T-cell (primary cell): ENCODE data around the gene ACCS. TPM values are rescaled to one million over a fixed set of nuclear protein-coding genes. Genes with fewer than 3 reads are reported as not detected.

ENCODE experiments used
- ATAC-seq, 4 experiments: fragments of 200-7000 bp in 3 of 4; fragments of 150-1000 bp in 1 of 4; cut with Tn5 transposase; replicated peaks in 1 of 4; 1 replicate in 3 of 4; 2 replicates in 1 of 4; pipeline ENCODE4 v1.10.0; 2021; ENCODE audit warnings: moderate library complexity in 3 of 4, mild to moderate bottlenecking in 2 of 4, moderate number of reproducible peaks in 1 of 4
- CTCF ChIA-PET, 2 donors: fragments of 300-600 bp; sonication (Branson Sonifier 250); formaldehyde crosslinking; loops; one replicate each; lab custom pipeline; 2022; ENCODE audit warnings: antibody characterized with exemption in 2 of 2; lab: Charles Lee
- POLR2A ChIA-PET, 2 donors: fragments of 300-600 bp; sonication (Branson Sonifier 250); formaldehyde crosslinking; loops; one replicate each; lab custom pipeline; 2022; ENCODE audit warnings: antibody characterized with exemption in 2 of 2; lab: Charles Lee
- DNase-seq, 35 experiments: peaks; one replicate each; pipeline versions ENCODE4 v3.0.0 to v3.0.0-alpha.2; 2013 to 2023
- H3K27ac ChIP-seq: one replicate; pipeline ENCODE4 v1.5.1; 2013; ENCODE audit warnings: low read length
- H3K27me3 ChIP-seq, 2 experiments: replicated peaks in 1 of 2; 1 replicate in 1 of 2; 2 replicates in 1 of 2; pipeline versions ENCODE4 v1.6.1 to v1.7.0; 2013; ENCODE audit warnings: low read length in 1 of 2, mixed read lengths in 1 of 2; ENCODE audit not compliant: control insufficient read depth in 2 of 2, insufficient read depth in 2 of 2; ENCODE audit errors: extremely low read depth in 1 of 2
- H3K36me3 ChIP-seq, 2 donors: 1 replicate in 1 of 2; 2 replicates in 1 of 2; pipeline versions ENCODE4 v1.6.1 to v1.7.0; 2013; ENCODE audit warnings: low read length in 1 of 2; ENCODE audit not compliant: control insufficient read depth in 2 of 2, insufficient read depth in 1 of 2; ENCODE audit errors: extremely low read depth in 1 of 2
- H3K4me1 ChIP-seq, 2 experiments: 1 replicate in 1 of 2; 2 replicates in 1 of 2; pipeline versions ENCODE4 v1.6.1 to v1.7.0; 2013; ENCODE audit warnings: low read length in 2 of 2, mixed read lengths in 1 of 2; ENCODE audit not compliant: insufficient read depth in 2 of 2, control insufficient read depth in 1 of 2; ENCODE audit errors: extremely low read depth in 1 of 2
- H3K4me3 ChIP-seq, 2 donors: 1 replicate in 1 of 2; 2 replicates in 1 of 2; pipeline versions ENCODE4 v1.5.1 to v1.7.0; 2013; ENCODE audit warnings: mild to moderate bottlenecking in 2 of 2, low read length in 1 of 2, moderate library complexity in 1 of 2; ENCODE audit not compliant: control insufficient read depth in 1 of 2; ENCODE audit errors: extremely low read depth in 1 of 2
- H3K9me3 ChIP-seq: 2 replicates; pipeline ENCODE4 v1.7.0; 2013
- H3K27ac Mint-ChIP-seq, 2 donors: one replicate each; pipeline ENCODE4 v1.8.0; 2020 to 2021; ENCODE audit warnings: mild to moderate bottlenecking in 2 of 2, mixed read lengths in 2 of 2
- H3K27me3 Mint-ChIP-seq, 2 donors: one replicate each; pipeline ENCODE4 v1.8.0; 2021 to 2022; ENCODE audit warnings: mixed read lengths in 2 of 2
- H3K36me3 Mint-ChIP-seq: one replicate; pipeline ENCODE4 v1.8.0; 2021; ENCODE audit warnings: mixed read lengths
- H3K4me1 Mint-ChIP-seq, 3 donors: one replicate each; pipeline ENCODE4 v1.8.0; 2020 to 2022; ENCODE audit warnings: mixed read lengths in 3 of 3, mild to moderate bottlenecking in 1 of 3
- H3K4me3 Mint-ChIP-seq, 3 donors: one replicate each; pipeline ENCODE4 v1.8.0; 2020 to 2022; ENCODE audit warnings: mild to moderate bottlenecking in 3 of 3, mixed read lengths in 3 of 3, moderate library complexity in 3 of 3
- H3K9me3 Mint-ChIP-seq, 3 donors: one replicate each; pipeline ENCODE4 v1.8.0; 2020 to 2022; ENCODE audit warnings: mixed read lengths in 3 of 3
- WGBS: methylation state at CpG from one replicate; pipeline ENCODE4 v1.1.5; 2013; ENCODE audit warnings: missing lambda C conversion rate; ENCODE audit not compliant: insufficient coverage; 5-methylcytosine and 5-hydroxymethylcytosine counted together
- total RNA-seq, 35 experiments: library from RNA in 6 of 35; stranded (reverse) in 6 of 35; fragments of 120-200 nt in 1 of 35; gene quantifications; one replicate each; pipeline versions ENCODE4 v1.2.1 to v1.2.4 and lab custom pipeline; 2013 to 2026

Gene ACCS
- total RNA-seq, 5 donors from 2014 or later (not counting 1 experiment from before 2014, with no cell fraction given) = 18.9 to 66.4 (median 27.5) TPM

GRCh38 chr11:44024977-44025376, 41.1 kb upstream of the ACCS start:
- H3K9me3 ChIP-seq = no peaks in the 10 kb centered on the region
- H3K27me3 ChIP-seq = peaks cover 2 to 13% of the 10 kb centered on the region in 2 experiments
- ChIA-PET POLR2A (no interaction called here), CTCF (no interaction called here)
- no peaks in the 10 kb centered on the region for H3K4me1 Mint-ChIP-seq
- no peak overlapping the region for H3K27ac Mint-ChIP-seq
- H3K4me3 Mint-ChIP-seq = no peak overlapping the region
- H3K36me3 Mint-ChIP-seq = no peaks in the 10 kb centered on the region
- no peaks in the 10 kb centered on the region for H3K36me3 ChIP-seq
- H3K9me3 Mint-ChIP-seq = peaks cover 10 to 17% (median 12%) of the 10 kb centered on the region in 3 donors
- no peak overlapping the region for H3K4me3 ChIP-seq
- H3K27ac ChIP-seq = no peak overlapping the region
- H3K4me1 ChIP-seq = no peaks in the 10 kb centered on the region
- ATAC-seq = no peak
- DNase-seq = no peak
- peaks cover 35 to 46% of the 10 kb centered on the region in 2 donors for H3K27me3 Mint-ChIP-seq
- no CpG with 5 or more reads among the region's 1 CpG for WGBS

DNA sequence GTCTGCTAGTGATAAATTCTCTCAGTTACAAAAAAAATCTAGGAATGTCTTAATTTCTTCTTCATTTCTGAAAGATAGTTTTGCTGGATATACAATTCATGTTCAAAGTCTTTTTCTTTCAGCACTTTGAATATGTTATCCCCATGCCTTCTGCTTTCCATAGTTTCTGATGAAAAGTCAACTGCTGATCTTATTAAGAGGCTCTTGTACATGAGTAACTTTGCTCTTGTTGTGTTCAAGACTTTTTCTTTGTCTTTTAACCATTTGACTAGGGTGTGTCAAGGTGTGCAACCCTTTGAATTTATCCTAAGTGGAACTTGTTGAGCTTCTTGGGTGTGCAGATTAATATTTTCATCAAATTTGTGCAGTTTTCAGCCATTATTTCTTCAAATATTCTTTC, 40.3 kb upstream of the ACCS start:
- Mint-ChIP-seq H3K4me1 (no peaks in the 10 kb centered on the region), H3K9me3 (peaks cover 10 to 17% (median 12%) of the 10 kb centered on the region in 3 donors), H3K36me3 (no peaks in the 10 kb centered on the region), H3K27me3 (peaks cover 39 to 50% of the 10 kb centered on the region in 2 donors), H3K27ac (no peak overlapping the region), H3K4me3 (no peak overlapping the region)
- ChIA-PET CTCF (no interaction called here), POLR2A (no interaction called here)
- Histone ChIP-seq H3K4me1 (no peaks in the 10 kb centered on the region), H3K27ac (no peak overlapping the region), H3K36me3 (no peaks in the 10 kb centered on the region), H3K4me3 (no peak overlapping the region), H3K27me3 (peaks cover 4 to 13% of the 10 kb centered on the region in 2 experiments), H3K9me3 (no peaks in the 10 kb centered on the region)
- DNase-seq = no peak
- no peak for ATAC-seq

DNA sequence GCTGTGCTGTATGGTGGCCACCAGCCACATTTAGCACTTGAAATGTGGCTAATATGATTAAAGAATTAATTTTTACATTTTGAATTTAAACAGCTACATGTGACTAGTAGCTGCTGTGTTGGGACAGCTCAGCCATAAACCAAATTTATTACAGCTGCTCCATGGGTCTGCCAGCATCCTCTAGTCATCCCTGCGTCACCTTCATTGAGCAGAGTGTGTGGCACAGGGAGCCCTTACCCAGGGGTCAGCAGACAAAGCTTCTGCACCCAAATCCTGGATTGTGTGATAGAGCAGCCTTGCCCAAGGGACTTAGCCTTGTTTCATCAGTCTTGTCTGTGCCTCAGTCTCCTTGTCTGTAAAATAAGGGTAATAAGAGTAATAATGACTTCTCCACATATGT, 37.7 kb upstream of the ACCS start:
- no peak overlapping the region for H3K27ac Mint-ChIP-seq

GRCh38 chr11:44028816-44029506, 37.1 kb upstream of the ACCS start:
- Histone ChIP-seq H3K27ac (no peak overlapping the region), H3K9me3 (no peaks in the 10 kb centered on the region), H3K4me3 (no peak overlapping the region), H3K27me3 (peaks cover 6 to 29% of the 10 kb centered on the region in 2 experiments), H3K36me3 (no peaks in the 10 kb centered on the region), H3K4me1 (no peaks in the 10 kb centered on the region)
- Mint-ChIP-seq H3K27ac (no peak overlapping the region), H3K4me1 (no peaks in the 10 kb centered on the region), H3K4me3 (no peak overlapping the region), H3K9me3 (peaks cover 3 to 8% (median 3%) of the 10 kb centered on the region in 3 donors), H3K27me3 (peaks cover 40 to 55% of the 10 kb centered on the region in 2 donors), H3K36me3 (no peaks in the 10 kb centered on the region)
- DNase-seq (no peak), ATAC-seq (no peak)
- 67% methylated on average over 1 of the region's 3 CpGs for WGBS
- ChIA-PET CTCF (no interaction called here), POLR2A (no interaction called here)

More for the DNA sequence above, 37.7 kb upstream of the ACCS start:
- no peaks in the 10 kb centered on the region for H3K9me3 ChIP-seq
- H3K4me1 Mint-ChIP-seq = no peaks in the 10 kb centered on the region
- no peak overlapping the region for H3K4me3 Mint-ChIP-seq
- no peaks in the 10 kb centered on the region for H3K36me3 ChIP-seq
- no peaks in the 10 kb centered on the region for H3K4me1 ChIP-seq
- ChIA-PET CTCF (no interaction called here), POLR2A (no interaction called here)
- no peak overlapping the region for H3K4me3 ChIP-seq
- H3K36me3 Mint-ChIP-seq = no peaks in the 10 kb centered on the region
- WGBS = 100% methylated on average over 1 of the region's 1 CpG
- peaks cover 46 to 59% of the 10 kb centered on the region in 2 donors for H3K27me3 Mint-ChIP-seq
- peaks cover 3 to 8% (median 3%) of the 10 kb centered on the region in 3 donors for H3K9me3 Mint-ChIP-seq
- DNase-seq (peak in 1 of 35 experiments; percentile 4), ATAC-seq (no peak)
- peaks cover 6 to 29% of the 10 kb centered on the region in 2 experiments for H3K27me3 ChIP-seq
- no peak overlapping the region for H3K27ac ChIP-seq

DNA sequence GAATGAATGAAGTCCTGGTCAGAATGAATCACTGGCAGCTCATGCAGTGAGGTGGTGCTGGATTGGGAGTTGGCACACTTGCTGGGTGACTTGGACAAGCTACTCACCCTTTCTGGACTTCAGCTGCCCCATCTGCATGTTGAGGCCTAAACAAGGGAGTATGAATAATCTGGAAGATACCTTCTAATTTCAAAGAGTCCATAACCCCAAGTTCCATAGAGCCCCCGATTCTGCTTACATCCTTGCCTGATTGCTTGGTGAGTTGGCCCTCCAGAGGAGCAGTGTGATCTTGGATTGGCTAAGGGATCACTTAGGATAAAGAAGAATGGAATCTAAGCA, 36.6 kb upstream of the ACCS start:
- H3K27ac ChIP-seq = no peak overlapping the region
- peaks cover 3 to 8% (median 3%) of the 10 kb centered on the region in 3 donors for H3K9me3 Mint-ChIP-seq
- peaks cover 35 to 51% of the 10 kb centered on the region in 2 donors for H3K27me3 Mint-ChIP-seq

DNA sequence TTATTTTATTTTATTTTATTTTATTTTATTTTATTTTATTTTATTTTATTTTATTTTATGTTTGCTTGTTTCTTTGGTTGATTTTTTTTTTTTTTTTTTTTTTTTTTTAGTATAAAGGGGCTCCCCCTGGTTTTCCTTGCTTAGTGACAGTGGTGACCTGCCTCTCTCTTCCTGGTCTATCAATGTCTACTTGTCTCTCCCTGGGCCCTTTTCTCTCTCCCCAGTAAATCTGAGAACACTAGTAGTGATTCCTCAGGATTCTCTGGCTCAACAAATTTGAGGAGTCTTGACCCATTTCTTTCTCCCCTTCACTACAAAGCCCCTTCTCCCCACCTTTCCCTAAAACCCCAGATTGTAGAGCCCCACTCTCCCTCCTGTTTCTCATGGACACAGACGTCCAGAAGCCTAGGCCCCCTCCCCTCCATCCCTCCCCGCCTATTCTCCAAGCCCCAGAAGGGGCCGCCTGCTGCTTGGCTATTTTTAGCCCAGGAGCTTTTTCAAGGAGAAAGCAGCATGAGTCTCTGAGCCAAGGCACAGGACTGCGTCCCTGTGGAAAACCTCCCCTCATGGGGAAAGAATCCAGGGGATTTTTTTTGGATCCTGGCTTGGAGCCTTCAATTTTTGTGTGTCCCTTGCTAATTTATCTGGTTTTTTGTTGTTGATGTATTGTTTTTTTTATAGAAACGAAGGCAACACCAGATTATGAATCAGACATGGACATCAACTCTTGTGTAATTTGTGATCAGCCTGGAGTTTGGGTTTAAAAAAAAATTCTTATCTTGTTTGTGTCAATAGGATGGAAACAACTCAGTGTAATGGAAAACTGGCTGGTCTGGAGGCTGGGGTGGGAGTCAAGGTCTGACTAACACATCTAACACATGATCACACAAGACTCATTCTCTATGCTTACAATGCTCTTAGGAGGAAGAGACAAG, 35.8 kb upstream of the ACCS start:
- DNase-seq (peak in 1 of 35 experiments; percentile 2), ATAC-seq (no peak)
- CTCF ChIA-PET = no interaction called here
- Mint-ChIP-seq H3K36me3 (no peaks in the 10 kb centered on the region), H3K4me3 (no peak overlapping the region), H3K27ac (no peak overlapping the region), H3K9me3 (peaks cover 3 to 8% (median 3%) of the 10 kb centered on the region in 3 donors), H3K27me3 (peaks cover 31 to 50% of the 10 kb centered on the region in 2 donors), H3K4me1 (no peaks in the 10 kb centered on the region)
- Histone ChIP-seq H3K9me3 (no peaks in the 10 kb centered on the region), H3K27ac (no peak overlapping the region), H3K27me3 (peaks cover 6 to 29% of the 10 kb centered on the region in 2 experiments), H3K4me3 (no peak overlapping the region), H3K36me3 (no peaks in the 10 kb centered on the region), H3K4me1 (no peaks in the 10 kb centered on the region)
- POLR2A ChIA-PET = no interaction called here
- WGBS = 80% methylated on average over 2 of the region's 5 CpGs

More for the DNA sequence above, 36.6 kb upstream of the ACCS start:
- Histone ChIP-seq H3K27me3 (peaks cover 6 to 29% of the 10 kb centered on the region in 2 experiments), H3K36me3 (no peaks in the 10 kb centered on the region), H3K9me3 (no peaks in the 10 kb centered on the region), H3K4me3 (no peak overlapping the region), H3K4me1 (no peaks in the 10 kb centered on the region)
- no CpG with 5 or more reads among the region's 1 CpG for WGBS
- Mint-ChIP-seq H3K4me1 (no peaks in the 10 kb centered on the region), H3K4me3 (no peak overlapping the region), H3K36me3 (no peaks in the 10 kb centered on the region), H3K27ac (no peak overlapping the region)
- CTCF ChIA-PET = no interaction called here
- ATAC-seq = no peak
- DNase-seq = peak in 1 of 35 experiments; percentile 9
- POLR2A ChIA-PET = no interaction called here
